ENCODE results near the gene GSG1L2.

- TF ChIP-seq POLR2A (IDR thresholded peaks at IDR 0.05; ENCODE audit: low read length) = no peak
- TF ChIP-seq GATA1 (IDR thresholded peaks at IDR 0.05; ENCODE audit: low read depth, low read length) = no peak
These were observed 23.4 kb upstream of the GSG1L2 start for GRCh38 chr17:9845306-9845705.

All from erythroblast (primary cell).